ENCODE results near the gene CEND1.

CEND1 gene

DNA sequence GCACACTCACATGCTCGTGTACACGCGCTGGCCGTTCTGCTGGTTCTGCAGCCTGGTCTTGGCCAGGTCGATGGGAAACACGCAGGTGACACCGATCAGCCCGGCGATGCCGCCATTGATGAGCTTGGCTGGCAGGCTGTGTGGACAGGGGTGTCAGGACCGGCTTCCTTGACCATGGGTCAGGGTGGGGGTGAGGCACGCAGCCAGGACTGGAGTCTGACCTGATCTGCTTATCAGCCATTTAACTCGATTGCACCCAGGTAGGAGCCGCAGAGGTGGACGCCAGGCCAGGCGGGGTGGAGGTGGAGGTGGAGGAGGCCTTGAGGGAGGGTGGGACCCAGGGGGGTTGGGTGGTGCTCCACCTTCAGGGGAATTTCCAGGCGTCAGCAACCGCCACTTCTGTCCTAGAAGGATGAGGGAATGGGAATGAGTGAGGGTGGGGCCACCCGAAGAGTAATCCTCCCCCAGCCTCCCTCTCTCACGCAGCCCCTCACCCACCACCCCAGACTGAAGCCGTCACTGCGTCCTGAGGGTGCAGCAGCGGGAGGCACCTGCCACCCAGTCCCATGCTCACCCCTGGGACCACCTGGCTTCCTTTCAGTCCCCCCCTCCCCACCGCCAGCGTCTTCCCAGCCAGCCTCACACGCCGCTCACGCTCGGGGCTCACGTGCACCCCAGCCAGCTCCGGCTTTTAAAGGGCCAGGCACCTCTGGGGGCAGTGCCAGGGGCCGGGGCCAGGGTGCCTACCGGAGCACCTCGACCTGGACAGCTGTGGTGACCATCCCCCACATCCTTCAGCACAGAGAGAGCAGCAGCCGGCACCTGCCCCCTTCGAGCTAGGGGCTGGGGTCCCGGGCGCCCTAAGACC lies 5.1 kb upstream of the CEND1 start:
- no peak for DNase-seq

DNA sequence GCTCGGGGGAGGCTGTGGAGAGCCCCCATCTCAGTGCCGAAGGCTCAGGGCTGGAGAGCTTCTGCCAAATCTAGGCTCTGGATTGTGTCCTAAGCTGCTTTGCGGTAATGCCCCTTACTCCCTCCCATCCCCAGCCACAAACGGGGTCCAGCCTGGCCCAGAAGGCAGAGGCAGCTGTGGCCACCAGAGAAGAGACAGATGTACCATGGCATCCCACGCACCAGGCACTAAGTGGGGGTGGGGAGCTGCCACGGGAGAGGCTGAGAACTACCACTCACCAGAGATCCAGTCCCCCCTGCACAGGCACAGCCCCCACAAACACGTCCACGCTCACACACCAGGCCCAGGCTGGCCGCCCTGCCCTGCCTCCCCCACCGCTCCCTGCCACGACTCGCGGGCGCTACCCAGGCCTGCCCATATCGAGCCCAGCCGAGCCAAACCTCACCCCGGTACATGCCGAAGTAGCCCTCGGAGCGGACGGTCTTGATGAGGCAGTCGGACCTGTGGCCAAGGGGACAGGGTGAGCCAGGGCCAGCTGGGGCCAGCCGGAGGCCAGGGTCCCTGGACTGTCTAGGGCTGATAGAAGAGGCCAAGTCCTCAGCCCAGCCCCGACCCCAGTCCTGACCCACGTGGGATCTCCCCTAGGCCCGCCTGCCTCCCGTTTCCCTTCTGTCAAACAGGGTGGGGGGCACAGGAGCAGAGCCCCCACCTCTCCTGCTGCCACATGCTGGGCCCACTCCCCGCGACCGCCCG lies 4.3 kb upstream of the CEND1 start:
- no peak for DNase-seq

GRCh38 chr11:793556-793955 lies 3.7 kb upstream of the CEND1 start:
- peak; percentile 77 for DNase-seq

GRCh38 chr11:792873-793272 lies 3.0 kb upstream of the CEND1 start:
- no peak for DNase-seq

DNA sequence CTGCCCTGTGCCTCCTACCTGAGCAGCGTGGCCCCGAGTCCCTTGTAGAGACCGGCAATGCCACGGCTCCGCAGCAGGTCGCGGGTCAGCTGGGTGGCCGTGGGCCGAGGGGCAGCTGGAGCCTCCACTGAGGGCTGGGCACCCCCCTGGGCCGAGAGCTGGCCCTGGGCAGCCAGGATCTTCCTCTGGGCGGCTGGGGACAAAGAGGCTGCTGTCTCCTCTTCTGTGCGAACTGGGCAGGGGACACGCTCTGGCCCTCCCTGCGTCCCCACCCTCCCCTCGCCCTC lies 2.6 kb upstream of the CEND1 start:
- DNase-seq: no peak

DNA sequence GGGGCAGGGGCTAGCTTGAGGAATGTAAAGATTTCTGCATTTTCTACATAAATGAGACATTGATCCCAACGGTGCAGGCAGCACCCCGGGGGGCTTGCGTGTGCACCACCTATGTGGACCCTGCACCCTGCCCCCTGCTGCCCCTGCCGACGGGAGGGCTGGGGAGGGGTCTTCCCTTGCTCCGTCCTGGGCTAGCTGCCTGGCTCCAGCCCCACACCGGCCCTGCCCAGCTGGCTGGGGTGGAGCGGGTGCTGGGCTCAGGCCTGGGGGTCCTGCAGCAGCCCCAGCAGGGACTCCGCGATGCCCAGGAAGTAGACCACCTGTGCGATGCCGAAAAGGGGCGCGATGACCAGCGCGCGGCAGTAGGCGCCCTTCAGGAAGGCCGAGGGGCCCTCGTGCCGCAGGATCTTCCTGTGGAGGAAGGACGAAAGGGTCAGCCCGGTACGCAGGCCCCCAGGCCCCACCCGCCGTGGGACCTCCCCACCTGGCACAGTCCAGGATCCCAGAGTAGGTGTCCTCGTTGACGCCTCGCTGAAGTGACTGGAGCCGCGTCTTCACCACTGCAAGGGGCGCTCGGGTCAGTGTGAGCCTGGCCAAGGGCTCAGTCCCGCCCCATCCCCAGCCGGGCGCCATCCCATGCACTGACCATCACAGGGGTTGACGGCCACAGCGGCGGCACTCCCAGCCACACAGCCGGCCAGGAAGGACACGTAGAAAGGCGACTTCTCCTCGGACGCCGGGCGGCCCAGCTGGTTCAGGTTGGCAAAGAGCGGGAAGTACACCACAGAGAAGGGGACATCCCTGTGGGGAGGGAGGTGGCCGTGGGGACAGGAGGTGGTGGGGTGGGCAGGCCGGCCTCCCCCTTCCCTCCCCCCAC lies 2.0 kb upstream of the CEND1 start:
- DNase-seq: no peak

- peak; percentile 40 for DNase-seq
Measured at GRCh38 chr11:790721-791564, 1.1 kb upstream of the CEND1 start.

GRCh38 chr11:788953-789940 lies 643 bp downstream of the CEND1 start:
- DNase-seq: no peak

GRCh38 chr11:788009-788640 lies 1.8 kb downstream of the CEND1 start:
- DNase-seq: no peak

DNA sequence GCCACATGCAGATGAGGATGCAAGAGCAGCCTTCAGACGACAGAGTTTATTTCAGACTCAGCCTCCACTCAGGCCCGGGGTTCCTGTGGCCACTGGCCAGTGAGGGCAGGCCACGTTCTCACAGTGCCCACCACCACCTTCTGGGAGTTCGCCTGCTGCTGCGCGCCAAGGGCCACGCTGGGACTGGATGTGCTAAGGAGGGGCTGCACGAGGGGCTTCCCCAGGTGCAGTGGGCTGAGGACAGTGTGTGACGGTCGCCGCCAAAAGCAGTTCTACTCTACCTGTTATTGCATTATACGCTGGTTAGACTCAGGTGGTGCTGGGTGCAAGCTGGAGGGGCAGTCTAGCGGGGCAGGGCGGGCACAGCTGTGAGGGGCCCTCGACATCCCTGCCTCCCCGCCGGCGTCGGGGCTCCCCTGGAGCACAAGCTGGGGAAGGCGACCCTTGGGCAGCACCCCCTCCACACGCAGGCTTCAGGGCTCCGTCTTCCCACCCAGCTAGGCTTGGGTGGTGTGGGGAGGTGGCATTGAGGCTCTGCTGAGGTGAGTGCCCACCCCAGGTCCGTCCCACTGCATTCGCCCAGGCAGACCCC lies 2.7 kb downstream of the CEND1 start:
- no peak for DNase-seq

DNA sequence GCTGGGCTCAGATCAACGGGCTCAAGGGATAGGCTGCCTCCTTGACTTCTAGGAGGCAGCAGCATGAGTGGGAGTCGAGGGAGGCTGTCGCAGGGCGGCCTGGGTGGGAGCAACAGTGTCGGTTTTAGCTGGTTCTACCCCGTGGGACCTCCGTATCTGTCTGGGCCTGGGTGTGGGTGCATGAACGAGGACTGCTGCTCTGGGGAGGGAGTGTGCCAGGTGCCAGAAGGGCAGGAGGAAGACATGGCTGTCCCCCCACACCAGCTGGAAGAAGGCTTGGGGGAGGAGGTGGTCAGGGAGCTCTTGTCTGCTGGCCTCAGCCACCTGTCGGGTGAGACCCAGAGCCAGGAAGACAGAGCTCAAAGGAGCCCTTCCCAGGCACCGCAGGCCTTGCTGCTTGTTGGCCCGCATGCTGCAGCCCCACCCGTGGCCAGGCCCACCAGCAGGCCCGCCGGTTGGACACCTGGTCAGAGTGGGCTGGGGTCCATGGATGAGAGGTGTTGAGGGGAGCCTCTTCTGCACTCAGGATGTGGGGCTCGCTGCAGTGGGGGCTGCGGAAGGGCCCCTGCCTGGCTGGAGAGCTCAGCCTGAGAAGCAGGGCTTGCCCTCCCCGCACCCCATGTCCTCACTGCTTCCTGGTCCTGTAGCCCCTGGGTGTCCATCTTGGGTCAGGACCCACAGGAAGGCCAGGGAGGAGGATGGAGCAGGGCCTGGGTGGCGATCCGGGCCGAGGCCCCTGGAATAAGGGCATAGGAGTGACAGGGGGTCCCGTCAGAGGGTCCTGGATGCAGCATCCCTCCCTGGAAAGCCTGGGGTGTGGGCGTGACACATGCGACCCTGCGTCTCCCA lies 3.4 kb downstream of the CEND1 start:
- DNase-seq: peak; percentile 43

GRCh38 chr11:783581-784015 lies 6.3 kb downstream of the CEND1 start:
- DNase-seq: peak; percentile 95

DNA sequence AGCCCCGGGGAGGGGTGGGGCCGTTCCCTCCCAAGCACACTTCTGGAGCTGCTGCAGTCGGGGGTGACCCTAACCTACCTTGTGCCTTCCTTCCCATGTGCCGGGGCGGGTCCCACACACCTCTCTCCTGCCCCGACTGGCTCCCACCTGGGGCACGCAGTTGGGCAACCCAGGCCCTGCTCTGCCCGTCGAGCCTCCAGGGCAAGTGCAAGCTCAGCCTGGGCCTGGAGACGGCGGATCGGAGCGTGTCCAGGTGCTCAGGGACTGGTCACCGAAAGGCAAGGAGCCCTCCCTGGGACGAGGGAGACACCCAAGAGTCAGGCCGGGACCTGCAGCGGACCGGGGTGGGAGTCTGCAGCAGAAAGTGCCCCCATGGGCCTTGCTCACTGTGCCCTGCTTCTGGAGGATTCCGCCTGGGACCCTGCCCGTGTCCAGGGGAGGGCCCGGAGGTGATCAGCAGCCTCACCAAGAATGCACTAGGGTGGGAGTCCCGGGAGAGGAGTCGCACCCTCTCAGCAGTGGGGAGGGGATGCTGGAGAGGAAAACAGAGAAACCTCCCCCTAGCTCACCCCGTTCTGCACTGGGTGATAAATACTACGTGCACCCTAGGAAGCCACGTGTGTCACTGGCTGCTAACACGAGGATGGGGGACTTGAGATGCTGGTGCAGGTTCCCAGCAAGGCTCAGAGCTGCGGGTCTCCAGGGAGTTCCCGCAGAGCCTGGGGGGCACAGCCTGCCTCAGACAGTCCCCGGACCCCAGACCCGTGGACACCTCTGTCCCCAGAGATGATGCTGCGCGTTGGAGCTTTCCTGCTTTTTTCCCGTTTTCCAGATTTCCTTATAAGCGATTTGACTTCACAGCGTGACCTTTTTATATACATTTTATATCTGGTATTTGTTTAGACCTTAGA lies 7.4 kb downstream of the CEND1 start:
- no peak for DNase-seq

DNA sequence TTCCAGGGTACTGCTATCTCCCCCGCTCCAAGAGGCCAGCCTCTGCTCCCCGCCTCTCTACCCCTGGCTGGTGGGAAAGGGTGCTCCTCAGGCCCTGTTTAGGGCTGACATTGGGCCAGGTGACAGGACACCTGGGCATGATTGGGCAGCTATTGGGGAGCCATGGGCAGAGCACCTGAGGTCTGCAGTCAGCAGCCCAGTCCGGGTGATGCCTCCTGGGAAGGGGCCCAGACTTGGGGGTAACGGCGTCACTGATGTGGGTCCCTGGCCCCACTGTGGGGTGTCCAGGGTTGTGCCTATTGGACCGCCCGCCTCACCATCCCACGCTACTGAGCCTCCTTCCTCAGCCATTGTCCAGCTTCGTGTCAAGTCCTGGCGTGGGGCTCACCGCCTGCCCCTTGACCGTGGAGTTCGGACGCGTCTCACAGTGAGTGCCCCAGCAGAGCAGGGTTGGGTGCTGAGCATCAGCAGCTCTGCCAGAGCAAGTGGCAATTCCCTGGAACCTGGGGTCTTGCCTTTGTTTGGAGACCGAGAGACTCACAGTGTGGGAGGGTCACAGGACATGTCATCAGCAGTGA lies 9.8 kb downstream of the CEND1 start:
- DNase-seq: no peak

DNA sequence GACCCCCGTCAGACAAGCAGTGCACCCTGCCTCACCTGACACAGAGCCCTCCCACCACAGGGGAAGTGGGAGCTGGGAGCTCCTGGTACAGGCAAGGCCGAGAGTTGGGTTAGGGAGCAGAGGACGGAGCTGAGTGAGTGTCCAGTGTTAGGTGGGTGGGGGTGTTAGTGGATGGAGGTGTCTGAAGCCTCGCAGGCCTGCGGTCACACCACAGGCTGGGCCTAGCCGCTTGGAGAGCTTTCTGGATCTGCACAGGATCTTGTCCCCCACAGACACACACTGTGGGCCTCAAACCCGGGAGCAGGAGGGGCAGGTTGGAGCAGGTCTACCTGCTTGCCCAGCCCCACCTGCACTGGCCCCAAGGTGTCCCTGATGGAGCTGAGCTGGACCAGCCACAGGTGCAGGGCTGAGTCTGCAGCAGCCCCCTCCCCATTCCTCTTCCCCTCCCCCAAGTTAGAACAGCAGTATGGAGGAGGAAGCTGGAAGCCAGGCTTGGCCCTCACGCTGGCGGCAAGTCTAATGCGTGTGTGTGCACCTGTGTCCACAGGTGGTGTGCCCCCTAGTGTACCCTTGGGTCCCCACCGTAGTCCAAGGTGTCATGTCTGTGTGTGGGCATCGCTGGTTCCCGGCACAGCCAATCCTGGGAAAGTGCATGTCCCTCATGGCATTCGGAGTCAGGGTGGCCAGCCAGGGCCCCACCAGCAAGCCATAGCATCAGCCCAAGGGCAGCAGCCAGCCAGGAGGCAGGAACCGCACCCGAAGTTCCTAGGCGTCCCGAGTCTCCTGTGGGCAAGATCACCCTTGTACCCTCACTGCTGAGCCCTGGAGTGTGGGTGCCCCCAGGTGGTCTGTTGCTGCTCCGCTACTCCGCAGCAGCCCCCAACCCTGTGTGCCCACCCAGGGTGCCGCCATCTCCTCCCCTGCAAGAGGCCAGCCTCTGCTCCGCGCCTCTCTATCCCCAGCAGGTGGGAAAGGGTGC lies 10.6 kb downstream of the CEND1 start:
- DNase-seq: no peak

Data from DMS 273 treated with DMSO at 0.1 percent for 48 hours (cell line).